B cell (primary cell): ENCODE measurements around the gene CDC42BPB. TPM values are rescaled to one million over a fixed set of nuclear protein-coding genes. Genes with fewer than 3 reads are reported as not detected.

Experiments
- ATAC-seq: fragments of 200-7000 bp; cut with Tn5 transposase; one replicate; pipeline ENCODE4 v1.10.0; 2021; ENCODE audit warnings: low read depth, mild to moderate bottlenecking, moderate number of reproducible peaks, moderate library complexity
- CTCF ChIA-PET: fragments of 350-600 bp; sonication (Branson Sonifier 250); formaldehyde crosslinking; loops from one replicate; lab custom pipeline; 2021; ENCODE audit warnings: antibody characterized with exemption, inconsistent platforms; lab: Charles Lee
- POLR2A ChIA-PET: fragments of 350-600 bp; sonication (Branson Sonifier 250); formaldehyde crosslinking; loops from one replicate; lab custom pipeline; 2021; ENCODE audit warnings: antibody characterized with exemption; lab: Charles Lee
- DNase-seq: peaks from one replicate; pipeline ENCODE4 v3.0.0; 2013
- H2AFZ ChIP-seq: 2 replicates; pipeline ENCODE4 v1.6.1; 2012; ENCODE audit warnings: mild to moderate bottlenecking, low read depth, low read length; ENCODE audit not compliant: insufficient read depth, poor library complexity, severe bottlenecking
- H3K27ac ChIP-seq, 2 donors: 1 replicate in 1 of 2; 2 replicates in 1 of 2; pipeline ENCODE4 v1.5.1; 2012 to 2013; ENCODE audit warnings: low read length in 2 of 2, mild to moderate bottlenecking in 2 of 2, moderate library complexity in 1 of 2
- H3K27me3 ChIP-seq, 4 experiments: fragments of 200-600 bp in 1 of 4; sonication (generic) in 1 of 4; replicated peaks in 1 of 4; 1 replicate in 2 of 4; 2 replicates in 2 of 4; pipeline versions ENCODE4 v1.6.1 to v1.7.0; 2013 to 2016; ENCODE audit warnings: low read length in 3 of 4, mild to moderate bottlenecking in 2 of 4, mixed read lengths in 1 of 4, moderate library complexity in 1 of 4; ENCODE audit not compliant: insufficient read depth in 4 of 4, control insufficient read depth in 3 of 4; ENCODE audit errors: control extremely low read depth in 1 of 4
- H3K36me3 ChIP-seq, 2 experiments: replicated peaks in 1 of 2; 1 replicate in 1 of 2; 2 replicates in 1 of 2; pipeline versions ENCODE4 v1.6.1 to v1.7.1; 2013; ENCODE audit warnings: low read length in 1 of 2; ENCODE audit not compliant: insufficient read depth in 2 of 2, control insufficient read depth in 1 of 2; ENCODE audit errors: control extremely low read depth in 1 of 2, extremely low read depth in 1 of 2
- H3K4me1 ChIP-seq, 2 donors: fragments of 200-600 bp in 1 of 2; sonication (generic) in 1 of 2; 1 replicate in 1 of 2; 2 replicates in 1 of 2; pipeline versions ENCODE4 v1.5.1 to v1.6.1; 2013 to 2017; ENCODE audit warnings: low read length in 2 of 2; ENCODE audit not compliant: control insufficient read depth in 2 of 2, insufficient read depth in 2 of 2
- H3K4me2 ChIP-seq: replicated peaks from 2 replicates; pipeline ENCODE3; 2012; ENCODE audit warnings: mild to moderate bottlenecking, low read depth, low read length; ENCODE audit not compliant: poor library complexity, severe bottlenecking
- H3K4me3 ChIP-seq, 5 experiments: fragments of 200-600 bp in 1 of 5; sonication (generic) in 1 of 5; 1 replicate in 3 of 5; 2 replicates in 2 of 5; pipeline versions ENCODE4 v1.5.1 to v1.7.0; 2011 to 2016; ENCODE audit warnings: low read length in 4 of 5, mild to moderate bottlenecking in 4 of 5, low read depth in 2 of 5, control low read depth in 1 of 5, moderate library complexity in 1 of 5; ENCODE audit not compliant: insufficient read depth in 1 of 5; ENCODE audit errors: control extremely low read depth in 1 of 5, extremely low read depth in 1 of 5
- H3K79me2 ChIP-seq: fragments of 200-600 bp; sonication (generic); one replicate; pipeline ENCODE4 v1.6.0; 2016; ENCODE audit warnings: low read length; ENCODE audit not compliant: control insufficient read depth, insufficient read depth
- H3K9ac ChIP-seq: fragments of 200-600 bp; sonication (generic); 2 replicates; pipeline ENCODE4 v1.6.1; 2017; ENCODE audit warnings: mild to moderate bottlenecking, low read length, moderate library complexity
- H3K9me3 ChIP-seq, 3 donors: one replicate each; pipeline versions ENCODE4 v1.6.1 to v1.7.1; 2013; ENCODE audit warnings: low read length in 2 of 3; ENCODE audit not compliant: control insufficient read depth in 2 of 3, insufficient read depth in 1 of 3; ENCODE audit errors: control extremely low read depth in 1 of 3
- H4K20me1 ChIP-seq: 2 replicates; pipeline ENCODE4 v1.6.0; 2012; ENCODE audit warnings: mild to moderate bottlenecking, low read length; ENCODE audit not compliant: insufficient read depth, control insufficient read depth, poor library complexity, severe bottlenecking
- H3K27ac Mint-ChIP-seq: one replicate; pipeline ENCODE4 v1.8.0; 2021; ENCODE audit warnings: mixed read lengths
- H3K27me3 Mint-ChIP-seq: one replicate; pipeline ENCODE4 v1.8.0; 2021; ENCODE audit warnings: mixed read lengths
- H3K4me1 Mint-ChIP-seq: one replicate; pipeline ENCODE4 v1.8.0; 2021; ENCODE audit warnings: mixed read lengths
- H3K4me3 Mint-ChIP-seq: one replicate; pipeline ENCODE4 v1.8.0; 2021; ENCODE audit warnings: mixed read lengths
- H3K9me3 Mint-ChIP-seq: one replicate; pipeline ENCODE4 v1.8.0; 2022; ENCODE audit warnings: mixed read lengths; ENCODE audit not compliant: insufficient read depth
- CTCF ChIP-seq: fragments of 200-600 bp; IDR thresholded peaks from one replicate; pipeline ENCODE4 v1.8.0; 2022; ENCODE audit warnings: antibody characterized with exemption, mild to moderate bottlenecking
- EZH2 ChIP-seq: IDR thresholded peaks from 2 replicates; pipeline ENCODE4 v1.6.1; 2012; ENCODE audit warnings: borderline replicate concordance, low read depth, mild to moderate bottlenecking, moderate library complexity, low read length; ENCODE audit not compliant: insufficient read depth, poor library complexity, severe bottlenecking
- WGBS: methylation state at CpG from one replicate; pipeline ENCODE4 v1.1.5; 2013; ENCODE audit warnings: missing lambda C conversion rate; ENCODE audit not compliant: insufficient coverage; 5-methylcytosine and 5-hydroxymethylcytosine counted together
- intact Hi-C: fragments of 100-400 bp; cut with micrococcal nuclease; formaldehyde crosslinking; loops from one replicate; pipeline ENCODE4 v1.10.0; 2022
- polyA plus RNA-seq: library from polyadenylated mRNA; depleted of rRNA; stranded (reverse); fragments of >200 nt; gene quantifications from 2 replicates; pipeline ENCODE4 v1.2.3, GENCODE V29; 2012
- total RNA-seq, 2 donors: library from RNA; stranded (reverse); fragments of 120-200 nt in 1 of 2; gene quantifications; 1 replicate in 1 of 2; 2 replicates in 1 of 2; pipeline versions ENCODE4 v1.2.3 to v1.2.4, GENCODE V29; 2013 to 2022

Gene CDC42BPB
- total and polyA plus RNA-seq, 2 donors (not counting 1 experiment from before 2014, with no cell fraction given), result 23.9 to 52.5 TPM

GRCh38 chr14:103064978-103065377 is 7.6 kb upstream of the CDC42BPB start:
- Histone ChIP-seq H3K4me3 (no peak overlapping the region), H3K79me2 (no peaks in the 10 kb centered on the region), H3K4me2 (no peak overlapping the region), H2AFZ (no peak overlapping the region), H3K36me3 (no peaks in the 10 kb centered on the region), H3K27ac (no peak overlapping the region), H4K20me1 (no peaks in the 10 kb centered on the region), H3K4me1 (no peaks in the 10 kb centered on the region), H3K27me3 (peaks cover 0 to 4% (median 0%) of the 10 kb centered on the region in 4 experiments), H3K9me3 (peaks cover 0 to 4% (median 0%) of the 10 kb centered on the region in 3 donors), H3K9ac (no peak overlapping the region)
- intact Hi-C loops, result no loop called here
- TF ChIP-seq CTCF (no peak), EZH2 (no peak)
- Mint-ChIP-seq H3K4me1 (no peaks in the 10 kb centered on the region), H3K9me3 (no peaks in the 10 kb centered on the region), H3K27me3 (peaks cover 3% of the 10 kb centered on the region), H3K27ac (no peak overlapping the region), H3K4me3 (no peak overlapping the region)
- WGBS, result 100% methylated on average over 4 of the region's 12 CpGs
- ATAC-seq (no peak), DNase-seq (no peak)
- ChIA-PET POLR2A (no interaction called here), CTCF (no interaction called here)

DNA sequence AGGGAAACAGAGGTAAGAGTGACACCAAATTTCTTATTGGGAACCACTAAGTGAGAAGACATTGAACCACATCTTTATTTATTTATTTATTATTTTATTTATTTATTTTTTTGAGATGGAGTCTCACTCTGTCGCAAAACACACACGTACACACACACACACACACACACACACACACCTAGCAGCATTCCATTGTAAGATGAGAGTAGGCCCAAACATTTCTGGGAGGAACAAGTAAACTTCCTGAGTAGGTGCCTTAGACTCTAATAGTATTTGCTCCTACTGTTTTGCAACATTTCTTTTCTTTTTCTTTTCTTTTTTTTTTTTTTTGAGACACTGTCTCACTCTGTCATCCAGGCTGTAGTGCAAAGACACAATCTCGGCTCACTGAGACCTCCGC is 7.1 kb upstream of the CDC42BPB start:
- no peak overlapping the region for H2AFZ ChIP-seq
- H3K4me1 Mint-ChIP-seq, result no peaks in the 10 kb centered on the region
- peaks cover 0 to 4% (median 0%) of the 10 kb centered on the region in 3 donors for H3K9me3 ChIP-seq
- H3K27me3 ChIP-seq, result peaks cover 0 to 4% (median 0%) of the 10 kb centered on the region in 4 experiments
- no peaks in the 10 kb centered on the region for H3K79me2 ChIP-seq
- no peaks in the 10 kb centered on the region for H3K4me1 ChIP-seq
- no peaks in the 10 kb centered on the region for H4K20me1 ChIP-seq
- no peaks in the 10 kb centered on the region for H3K9me3 Mint-ChIP-seq
- no peak overlapping the region for H3K4me2 ChIP-seq
- H3K4me3 ChIP-seq, result no peak overlapping the region
- DNase-seq (no peak), ATAC-seq (no peak)
- no peak for TF ChIP-seq EZH2
- no peak for TF ChIP-seq CTCF
- ChIA-PET CTCF (no interaction called here), POLR2A (no interaction called here)
- no peak overlapping the region for H3K9ac ChIP-seq
- 60% methylated on average over 1 of the region's 4 CpGs for WGBS
- no peaks in the 10 kb centered on the region for H3K27me3 Mint-ChIP-seq
- no peaks in the 10 kb centered on the region for H3K36me3 ChIP-seq
- no peak overlapping the region for H3K4me3 Mint-ChIP-seq
- intact Hi-C loops, result no loop called here
- H3K27ac Mint-ChIP-seq, result no peak overlapping the region
- no peak overlapping the region for H3K27ac ChIP-seq
